K562 (cell line): Measurements from ENCODE around the gene GNG7. TPM values are rescaled to one million over a fixed set of nuclear protein-coding genes. Genes with fewer than 3 reads are reported as not detected.

ENCODE experiments used
- CHD4 ChIP-seq: fragments of 200-600 bp; sonication (generic); IDR thresholded peaks from 3 replicates; pipeline ENCODE4 v1.6.1; 2012; ENCODE audit warnings: low read depth, mild to moderate bottlenecking, mixed read lengths, low read length, inconsistent platforms; ENCODE audit not compliant: insufficient read depth, insufficient replicate concordance, poor library complexity, severe bottlenecking
- GTF2A2 ChIP-seq: IDR thresholded peaks from 2 replicates; pipeline ENCODE4 v1.6.1; 2016; ENCODE audit warnings: mild to moderate bottlenecking, missing genetic modification characterization, missing compliant biosample characterization
- GTF2F1 ChIP-seq: IDR thresholded peaks from 2 replicates; pipeline ENCODE4 v1.6.1; 2011; ENCODE audit warnings: low read depth, low read length, improper control_type of control experiment
- HNRNPH1 ChIP-seq: fragments of 200-400 bp; formaldehyde crosslinking; optimal IDR thresholded peaks from 2 replicates; pipeline ENCODE3; 2017; ENCODE audit warnings: low read depth, mild to moderate bottlenecking, low read length, moderate library complexity
- KLF10 ChIP-seq: fragments of 250-450 bp; sonication (Bioruptor Pico); IDR thresholded peaks from 2 replicates; pipeline ENCODE4 v1.6.1; 2021; ENCODE audit warnings: matching md5 sums
- KLF6 ChIP-seq: fragments of 250-450 bp; sonication (Bioruptor Pico); IDR thresholded peaks from 2 replicates; pipeline ENCODE4 v1.4.0; 2020; ENCODE audit warnings: mild to moderate bottlenecking, moderate library complexity, borderline replicate concordance
- MTF1 ChIP-seq: fragments of 250-450 bp; sonication (Bioruptor Pico); IDR thresholded peaks from 2 replicates; pipeline ENCODE4 v1.9.0; 2021; ENCODE audit warnings: moderate library complexity, mild to moderate bottlenecking, inconsistent platforms, borderline replicate concordance
- PHF21A ChIP-seq: fragments of 450-650 bp; IDR thresholded peaks from 2 replicates; pipeline ENCODE4 v1.6.1; 2017; ENCODE audit warnings: low read depth, borderline replicate concordance
- POLR2AphosphoS5 ChIP-seq: IDR thresholded peaks from 2 replicates; pipeline ENCODE4 v1.6.1; 2011; ENCODE audit warnings: mild to moderate bottlenecking, low read depth, low read length, moderate library complexity; ENCODE audit not compliant: control insufficient read depth, insufficient read depth
- RBM39 ChIP-seq: fragments of 200-400 bp; formaldehyde crosslinking; optimal IDR thresholded peaks from 2 replicates; pipeline ENCODE3; 2018; ENCODE audit warnings: low read depth, low read length
- SAP30 ChIP-seq: fragments of 200-600 bp; sonication (generic); IDR thresholded peaks from 2 replicates; pipeline ENCODE4 v1.6.1; 2012; ENCODE audit warnings: borderline replicate concordance, low read depth, mild to moderate bottlenecking, moderate library complexity, low read length, control low read depth, inconsistent platforms; ENCODE audit not compliant: insufficient read depth, poor library complexity, severe bottlenecking
- SNIP1 ChIP-seq: fragments of 450-650 bp; IDR thresholded peaks from 2 replicates; pipeline ENCODE4 v1.7.1; 2017; ENCODE audit warnings: low read depth, mild to moderate bottlenecking
- SOX6 ChIP-seq: fragments of 450-650 bp; IDR thresholded peaks from 2 replicates; pipeline ENCODE4 v1.6.1; 2014; ENCODE audit warnings: mild to moderate bottlenecking
- TFE3 ChIP-seq: fragments of 450-650 bp; formaldehyde crosslinking; IDR thresholded peaks from 2 replicates; pipeline ENCODE4 v1.4.0; 2020; ENCODE audit warnings: mild to moderate bottlenecking, mixed read lengths
- polyA plus RNA-seq, 8 experiments: library from polyadenylated mRNA; depleted of rRNA in 4 of 8; stranded (reverse) in 5 of 8; unstranded in 3 of 8; fragments of >200 nt; fragmentation: Nextera tagmentation in 2 of 8; fragmentation: Illumina TruSeq in 1 of 8; extraction: Ambion mirVana in 2 of 8; extraction: Trizol in 1 of 8; gene quantifications; 2 replicates each; pipeline versions ENCODE4 v1.2.1 to v1.2.3, GENCODE V29; 2011 to 2014; ENCODE audit warnings: inconsistent platforms in 1 of 8, missing spikeins in 1 of 8
- total RNA-seq, 7 experiments: library from RNA; depleted of rRNA in 6 of 7; stranded (reverse); fragments of >200 nt in 6 of 7; fragmentation: Illumina TruSeq in 2 of 7; extraction: Trizol in 2 of 7; gene quantifications; 2 replicates each; pipeline versions ENCODE4 v1.2.1 to v1.2.3, GENCODE V29; 2011 to 2021; ENCODE audit warnings: low replicate concordance in 1 of 7
- TF ChIP-seq, protein P1 (sequence below): fragments of 450-650 bp; IDR thresholded peaks from 2 replicates; pipeline ENCODE4 v1.7.1; 2018; ENCODE audit warnings: mild to moderate bottlenecking, low read depth; ENCODE audit not compliant: partially characterized antibody
- TF ChIP-seq, protein P2 (sequence below): fragments of 200-800 bp; sonication (Bioruptor generic); IDR thresholded peaks from 2 replicates; pipeline ENCODE4 v1.6.1; 2017; ENCODE audit warnings: missing genetic modification characterization, missing compliant biosample characterization
- TF ChIP-seq, protein P3 (sequence below), 2 experiments: fragments of 150-350 bp in 1 of 2; IDR thresholded peaks; 2 replicates each; pipeline ENCODE4 v1.6.1; 2012 to 2016; ENCODE audit warnings: low read depth in 2 of 2, low read length in 2 of 2, mild to moderate bottlenecking in 1 of 2, moderate library complexity in 1 of 2

Gene GNG7
- total and polyA plus RNA-seq, 9 of the 15 experiments (the other 6 are each of a cell fraction or from before 2014, with no cell fraction given): 0.01 to 0.20 (median 0.06) TPM; not detected in 1

DNA sequence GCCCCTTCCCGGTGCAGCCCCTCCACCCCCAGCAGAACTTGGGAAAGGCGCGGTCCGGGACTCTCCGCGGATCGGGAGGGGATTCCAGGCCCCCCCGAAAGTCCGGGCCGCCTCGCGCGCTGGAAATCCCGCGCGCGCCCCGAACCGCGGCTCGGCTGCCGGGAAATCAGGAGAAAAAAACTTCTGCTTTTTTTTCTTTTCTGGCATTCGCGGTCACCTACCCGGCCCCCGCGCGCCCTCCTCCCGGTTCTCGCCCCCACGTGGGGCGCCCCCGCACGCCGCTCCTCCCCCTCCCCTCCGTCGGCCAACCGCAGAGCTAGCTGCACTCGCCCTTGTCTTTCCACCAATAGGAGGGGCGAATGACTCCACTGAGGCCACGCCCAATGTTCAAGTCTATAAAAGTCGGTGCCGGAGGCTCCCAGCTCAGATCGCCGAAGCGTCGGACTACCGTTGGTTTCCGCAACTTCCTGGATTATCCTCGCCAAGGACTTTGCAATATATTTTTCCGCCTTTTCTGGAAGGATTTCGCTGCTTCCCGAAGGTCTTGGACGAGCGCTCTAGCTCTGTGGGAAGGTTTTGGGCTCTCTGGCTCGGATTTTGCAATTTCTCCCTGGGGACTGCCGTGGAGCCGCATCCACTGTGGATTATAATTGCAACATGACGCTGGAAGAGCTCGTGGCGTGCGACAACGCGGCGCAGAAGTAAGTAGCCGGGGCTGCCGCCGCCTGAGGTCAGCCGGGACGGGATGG lies 226.6 kb downstream of the GNG7 start, which contains the start of gene GADD45B (continued):
- TF ChIP-seq PHF21A: no peak
- no peak for TF ChIP-seq KLF10 (CRISPR knock-in tag)
- TF ChIP-seq, protein P1, sequence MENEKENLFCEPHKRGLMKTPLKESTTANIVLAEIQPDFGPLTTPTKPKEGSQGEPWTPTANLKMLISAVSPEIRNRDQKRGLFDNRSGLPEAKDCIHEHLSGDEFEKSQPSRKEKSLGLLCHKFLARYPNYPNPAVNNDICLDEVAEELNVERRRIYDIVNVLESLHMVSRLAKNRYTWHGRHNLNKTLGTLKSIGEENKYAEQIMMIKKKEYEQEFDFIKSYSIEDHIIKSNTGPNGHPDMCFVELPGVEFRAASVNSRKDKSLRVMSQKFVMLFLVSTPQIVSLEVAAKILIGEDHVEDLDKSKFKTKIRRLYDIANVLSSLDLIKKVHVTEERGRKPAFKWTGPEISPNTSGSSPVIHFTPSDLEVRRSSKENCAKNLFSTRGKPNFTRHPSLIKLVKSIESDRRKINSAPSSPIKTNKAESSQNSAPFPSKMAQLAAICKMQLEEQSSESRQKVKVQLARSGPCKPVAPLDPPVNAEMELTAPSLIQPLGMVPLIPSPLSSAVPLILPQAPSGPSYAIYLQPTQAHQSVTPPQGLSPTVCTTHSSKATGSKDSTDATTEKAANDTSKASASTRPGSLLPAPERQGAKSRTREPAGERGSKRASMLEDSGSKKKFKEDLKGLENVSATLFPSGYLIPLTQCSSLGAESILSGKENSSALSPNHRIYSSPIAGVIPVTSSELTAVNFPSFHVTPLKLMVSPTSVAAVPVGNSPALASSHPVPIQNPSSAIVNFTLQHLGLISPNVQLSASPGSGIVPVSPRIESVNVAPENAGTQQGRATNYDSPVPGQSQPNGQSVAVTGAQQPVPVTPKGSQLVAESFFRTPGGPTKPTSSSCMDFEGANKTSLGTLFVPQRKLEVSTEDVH: peak; percentile 4
- TF ChIP-seq MTF1 (CRISPR knock-in tag): no peak
- TF ChIP-seq SNIP1: no peak
- TF ChIP-seq, protein P2, sequence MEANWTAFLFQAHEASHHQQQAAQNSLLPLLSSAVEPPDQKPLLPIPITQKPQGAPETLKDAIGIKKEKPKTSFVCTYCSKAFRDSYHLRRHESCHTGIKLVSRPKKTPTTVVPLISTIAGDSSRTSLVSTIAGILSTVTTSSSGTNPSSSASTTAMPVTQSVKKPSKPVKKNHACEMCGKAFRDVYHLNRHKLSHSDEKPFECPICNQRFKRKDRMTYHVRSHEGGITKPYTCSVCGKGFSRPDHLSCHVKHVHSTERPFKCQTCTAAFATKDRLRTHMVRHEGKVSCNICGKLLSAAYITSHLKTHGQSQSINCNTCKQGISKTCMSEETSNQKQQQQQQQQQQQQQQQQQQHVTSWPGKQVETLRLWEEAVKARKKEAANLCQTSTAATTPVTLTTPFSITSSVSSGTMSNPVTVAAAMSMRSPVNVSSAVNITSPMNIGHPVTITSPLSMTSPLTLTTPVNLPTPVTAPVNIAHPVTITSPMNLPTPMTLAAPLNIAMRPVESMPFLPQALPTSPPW (CRISPR knock-in tag): peak; percentile 98
- TF ChIP-seq, protein P3, sequence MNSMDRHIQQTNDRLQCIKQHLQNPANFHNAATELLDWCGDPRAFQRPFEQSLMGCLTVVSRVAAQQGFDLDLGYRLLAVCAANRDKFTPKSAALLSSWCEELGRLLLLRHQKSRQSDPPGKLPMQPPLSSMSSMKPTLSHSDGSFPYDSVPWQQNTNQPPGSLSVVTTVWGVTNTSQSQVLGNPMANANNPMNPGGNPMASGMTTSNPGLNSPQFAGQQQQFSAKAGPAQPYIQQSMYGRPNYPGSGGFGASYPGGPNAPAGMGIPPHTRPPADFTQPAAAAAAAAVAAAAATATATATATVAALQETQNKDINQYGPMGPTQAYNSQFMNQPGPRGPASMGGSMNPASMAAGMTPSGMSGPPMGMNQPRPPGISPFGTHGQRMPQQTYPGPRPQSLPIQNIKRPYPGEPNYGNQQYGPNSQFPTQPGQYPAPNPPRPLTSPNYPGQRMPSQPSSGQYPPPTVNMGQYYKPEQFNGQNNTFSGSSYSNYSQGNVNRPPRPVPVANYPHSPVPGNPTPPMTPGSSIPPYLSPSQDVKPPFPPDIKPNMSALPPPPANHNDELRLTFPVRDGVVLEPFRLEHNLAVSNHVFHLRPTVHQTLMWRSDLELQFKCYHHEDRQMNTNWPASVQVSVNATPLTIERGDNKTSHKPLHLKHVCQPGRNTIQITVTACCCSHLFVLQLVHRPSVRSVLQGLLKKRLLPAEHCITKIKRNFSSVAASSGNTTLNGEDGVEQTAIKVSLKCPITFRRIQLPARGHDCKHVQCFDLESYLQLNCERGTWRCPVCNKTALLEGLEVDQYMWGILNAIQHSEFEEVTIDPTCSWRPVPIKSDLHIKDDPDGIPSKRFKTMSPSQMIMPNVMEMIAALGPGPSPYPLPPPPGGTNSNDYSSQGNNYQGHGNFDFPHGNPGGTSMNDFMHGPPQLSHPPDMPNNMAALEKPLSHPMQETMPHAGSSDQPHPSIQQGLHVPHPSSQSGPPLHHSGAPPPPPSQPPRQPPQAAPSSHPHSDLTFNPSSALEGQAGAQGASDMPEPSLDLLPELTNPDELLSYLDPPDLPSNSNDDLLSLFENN (IDR thresholded peaks at IDR 0.05; ENCODE audit: low read depth in 2 of 2, low read length in 2 of 2): peak in 1 of 2 experiments; percentile 78; a peak in 2 of 4 replicates
- no peak for TF ChIP-seq SAP30
- TF ChIP-seq HNRNPH1: no peak
- TF ChIP-seq POLR2AphosphoS5: peak; percentile 99
- no peak for TF ChIP-seq CHD4
- no peak for TF ChIP-seq TFE3 (CRISPR knock-in tag)
- TF ChIP-seq GTF2A2 (tag): peak; percentile 90
- TF ChIP-seq SOX6: peak; percentile 47; the same call in 1 of the 2 replicates
- no peak for TF ChIP-seq KLF6
- TF ChIP-seq RBM39: no peak
- TF ChIP-seq GTF2F1: peak; percentile 95
